HG03039 (cell line): ENCODE measurements around the gene KCND3.

Source experiments
- ATAC-seq: cut with Tn5 transposase; IDR thresholded peaks from one replicate; pipeline ENCODE4 v1.9.1; 2021; ENCODE audit warnings: mild to moderate bottlenecking, moderate library complexity; ENCODE audit not compliant: unreplicated experiment

Gene KCND3

DNA sequence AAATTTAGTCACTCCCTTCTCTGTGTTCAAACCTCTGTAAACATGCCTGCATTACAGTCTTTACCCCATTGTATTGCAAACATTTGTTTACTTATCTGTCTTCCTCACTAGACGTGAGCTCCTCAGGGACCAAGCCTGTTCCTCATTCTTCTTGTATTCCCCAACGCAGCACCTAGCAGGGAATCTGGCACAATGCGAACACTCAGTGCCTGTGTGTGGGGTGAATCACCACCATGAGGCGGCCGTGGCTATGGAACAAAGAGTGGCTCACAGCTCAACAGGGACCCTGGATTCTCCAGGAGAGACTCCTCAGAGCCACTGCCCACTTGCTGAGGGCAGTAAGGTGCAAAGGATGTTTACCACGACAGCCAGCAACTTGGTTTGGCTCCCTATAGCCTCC lies 137.9 kb downstream of the KCND3 start:
- no peak for ATAC-seq

DNA sequence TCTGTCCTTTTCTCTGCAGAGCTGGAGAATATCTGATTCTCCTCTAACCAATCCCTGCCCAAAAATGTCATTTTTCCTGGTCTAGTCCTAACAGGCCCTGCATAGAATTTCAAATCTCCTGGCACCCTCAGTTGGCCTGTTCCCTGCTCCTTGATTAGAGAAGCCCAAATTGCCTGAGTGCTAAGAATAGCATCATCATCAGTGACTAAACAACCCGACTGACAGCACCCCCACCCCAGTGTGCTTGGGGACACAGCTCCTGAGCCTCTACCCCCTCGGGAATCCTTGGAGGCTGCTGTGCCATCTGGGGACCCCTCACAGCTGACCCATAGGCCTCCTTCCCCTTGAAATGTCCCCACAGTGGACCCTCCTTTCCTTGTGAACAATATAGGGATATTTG lies 139.4 kb downstream of the KCND3 start:
- ATAC-seq = no peak

DNA sequence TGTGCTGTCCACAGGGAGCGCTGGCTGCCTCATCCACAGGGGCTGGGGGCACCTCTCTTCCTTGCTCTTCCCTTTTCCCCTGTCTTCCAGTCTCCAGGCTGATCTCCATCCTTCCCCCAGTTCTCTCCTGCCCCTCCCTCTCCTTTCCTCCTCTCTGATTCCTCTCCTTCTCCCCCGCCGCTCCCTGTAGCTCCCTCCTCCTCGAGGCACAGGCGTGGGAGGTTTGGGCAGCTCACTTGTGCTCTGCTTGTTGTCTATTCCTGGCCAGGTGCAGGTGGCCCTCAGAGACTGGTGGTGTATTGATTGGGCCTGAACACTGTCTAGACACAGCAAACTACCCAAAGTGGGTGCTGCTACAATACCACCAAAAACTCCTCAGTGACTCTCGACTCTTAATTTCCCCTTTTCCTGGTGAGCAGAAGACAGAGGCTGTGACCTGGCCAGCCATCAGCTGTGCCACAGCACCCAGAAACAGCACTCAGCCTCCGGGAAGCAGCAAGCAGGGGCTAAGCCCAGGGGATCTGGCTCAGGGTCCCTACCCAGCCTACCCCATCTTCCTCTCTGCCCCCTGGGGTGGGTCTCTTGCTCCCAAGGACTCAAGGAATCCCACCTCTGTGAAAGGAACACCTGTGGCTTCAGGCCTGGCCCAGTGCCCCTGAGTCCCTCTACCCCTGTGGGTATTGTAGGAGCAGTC lies 140.5 kb downstream of the KCND3 start:
- ATAC-seq = no peak

DNA sequence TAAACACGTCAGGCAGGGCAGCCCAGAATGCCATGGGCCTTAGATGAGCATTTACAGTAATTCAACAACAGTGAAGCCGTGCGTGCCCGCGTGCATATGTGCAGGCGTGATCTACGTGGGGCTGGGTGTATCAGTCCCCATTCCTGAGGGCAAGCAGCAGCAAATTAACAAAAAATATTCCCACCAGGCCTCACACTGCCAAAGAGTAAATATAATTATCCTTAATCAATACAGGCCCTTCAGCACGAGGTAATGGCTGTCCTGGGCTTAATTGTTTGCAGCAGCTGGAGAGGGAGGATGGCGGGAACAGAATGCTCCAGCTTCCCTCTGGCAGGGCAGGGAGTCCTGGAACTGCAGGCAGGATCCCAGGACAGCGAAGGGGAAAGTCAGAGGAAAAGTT lies 142.0 kb downstream of the KCND3 start:
- ATAC-seq = no peak

DNA sequence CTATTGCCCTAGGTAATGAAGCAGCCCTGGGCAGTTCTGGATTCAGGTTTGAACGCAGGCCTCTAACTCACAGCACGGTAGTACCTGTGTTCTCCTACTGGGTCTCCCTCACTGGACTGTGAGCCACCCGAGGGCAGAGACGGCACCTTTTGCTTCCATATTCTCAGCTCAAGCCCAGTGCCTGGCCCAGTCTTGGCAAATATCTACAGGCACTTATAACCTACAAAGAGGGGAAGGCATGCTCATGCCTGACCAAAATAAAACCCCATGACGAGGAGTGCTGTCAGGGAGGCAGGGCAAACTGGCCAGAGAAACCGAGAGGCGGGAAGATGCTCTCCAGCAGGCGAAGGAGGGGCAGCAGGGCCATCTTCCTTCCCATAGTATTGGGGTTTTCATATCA lies 142.6 kb downstream of the KCND3 start:
- no peak for ATAC-seq

DNA sequence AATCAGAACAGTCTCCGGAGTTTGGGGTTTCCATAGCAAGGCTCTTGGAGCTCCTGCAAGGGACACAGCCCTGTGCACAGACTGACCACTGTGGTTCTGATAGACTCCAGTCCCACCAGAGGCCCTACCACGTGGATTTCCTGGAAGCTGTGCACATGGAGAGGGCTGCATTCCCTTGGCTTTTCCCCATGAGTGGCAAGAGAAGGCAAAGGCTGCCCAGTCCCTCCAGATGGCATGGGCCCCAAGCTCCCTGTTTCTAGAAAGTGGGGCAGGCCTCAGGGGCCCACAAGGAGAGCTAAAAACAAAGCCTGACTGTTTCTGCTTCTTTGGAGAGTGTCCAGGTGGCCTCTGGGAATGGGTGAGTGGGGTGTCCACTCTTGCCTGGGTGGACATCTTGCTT lies 146.3 kb downstream of the KCND3 start:
- no peak for ATAC-seq

DNA sequence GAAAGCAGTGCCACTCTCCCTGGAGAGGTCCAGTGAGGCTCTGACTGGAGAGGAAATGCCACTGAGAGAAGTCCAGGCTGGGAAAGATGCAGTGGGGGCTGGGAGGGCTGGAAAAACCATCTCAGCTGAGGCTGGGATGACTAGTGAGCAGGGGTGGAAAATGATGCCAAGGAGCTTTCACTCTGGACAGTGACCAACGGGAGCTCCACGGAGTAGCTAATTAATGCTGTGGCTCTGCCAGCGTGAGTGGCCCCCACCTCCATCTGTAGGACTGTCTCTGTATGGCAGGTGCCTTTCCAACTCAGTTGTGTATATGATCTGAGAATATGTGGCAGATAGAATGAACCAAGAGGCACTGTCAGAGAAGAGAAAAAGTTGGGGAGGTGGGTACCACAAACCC lies 147.1 kb downstream of the KCND3 start:
- no peak for ATAC-seq

DNA sequence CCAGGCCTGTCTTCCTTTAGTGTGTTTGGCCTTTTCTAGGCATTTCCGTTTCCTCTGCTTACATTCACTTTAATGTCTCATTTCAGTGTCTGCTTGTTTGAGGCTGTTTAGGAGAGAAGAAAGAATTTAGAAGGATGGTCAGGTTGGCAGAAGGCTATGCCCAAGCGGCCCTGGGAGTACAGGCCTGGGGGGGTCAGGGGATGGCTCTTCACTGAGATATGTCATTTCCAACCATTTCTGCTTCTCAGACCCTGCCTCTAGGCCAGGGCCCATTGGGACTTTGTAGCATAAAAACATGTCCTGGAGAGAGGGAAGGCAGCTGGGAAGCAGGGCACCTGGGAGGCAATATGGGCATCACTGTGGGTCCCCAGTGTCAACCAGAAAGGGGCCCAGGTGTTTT lies 147.7 kb downstream of the KCND3 start:
- no peak for ATAC-seq

DNA sequence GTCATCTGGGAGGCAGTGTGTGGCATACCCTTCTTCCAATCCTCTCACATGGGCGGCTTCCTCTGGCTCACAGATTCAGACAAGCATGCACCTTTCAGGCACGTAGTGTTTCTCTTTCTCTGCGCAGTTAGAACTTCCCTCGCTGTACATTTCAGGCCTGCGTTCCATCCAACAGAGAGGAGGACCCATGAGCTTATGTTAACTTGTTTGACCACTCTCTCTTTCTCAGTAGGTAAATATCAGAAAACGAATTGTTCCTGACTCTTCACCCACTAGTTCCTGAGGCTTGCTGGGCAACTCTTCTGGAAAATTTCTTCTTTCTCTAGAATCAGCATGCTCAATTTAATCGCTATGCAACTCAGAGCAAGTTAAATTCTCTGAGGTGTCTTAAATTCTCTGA lies 148.3 kb downstream of the KCND3 start:
- ATAC-seq = no peak

DNA sequence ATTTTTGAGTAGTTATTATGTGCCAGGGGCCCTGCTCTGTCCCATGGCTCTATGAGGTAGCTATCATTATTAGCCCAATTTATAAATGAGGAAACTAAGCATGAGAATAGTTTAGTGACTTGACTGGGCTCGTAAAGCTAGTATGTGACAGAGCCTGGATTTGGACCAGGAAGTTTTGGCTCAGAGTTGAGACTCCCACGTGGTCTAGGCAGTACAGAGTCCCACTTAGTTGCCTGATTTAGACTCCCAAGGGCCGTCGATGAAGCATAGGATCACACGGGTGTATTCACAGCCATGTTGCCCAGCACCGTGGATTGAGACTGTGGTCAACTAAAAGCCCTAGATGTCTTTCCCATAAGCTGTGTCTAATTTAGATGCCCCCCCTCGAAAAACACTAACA lies 152.1 kb downstream of the KCND3 start:
- no peak for ATAC-seq

DNA sequence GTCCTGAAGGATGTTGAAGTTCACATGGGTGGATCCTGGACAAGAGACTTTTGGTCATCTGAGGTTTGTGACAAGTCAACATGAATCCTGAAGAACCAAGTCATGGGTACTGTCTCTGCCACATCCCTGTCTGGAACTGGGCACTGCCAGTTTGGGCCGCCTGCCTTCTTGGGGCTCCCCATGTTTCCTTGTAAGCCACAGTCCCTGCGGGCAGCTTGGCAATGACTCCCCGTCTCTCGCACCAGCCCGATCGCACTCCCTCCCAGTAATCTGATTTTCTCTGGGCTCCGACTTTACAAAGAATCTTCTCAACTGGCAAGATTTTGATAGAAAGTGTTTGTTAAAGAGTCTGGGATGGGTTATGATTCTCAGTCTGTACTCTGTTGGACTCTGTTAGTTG lies 153.4 kb downstream of the KCND3 start:
- ATAC-seq = no peak

DNA sequence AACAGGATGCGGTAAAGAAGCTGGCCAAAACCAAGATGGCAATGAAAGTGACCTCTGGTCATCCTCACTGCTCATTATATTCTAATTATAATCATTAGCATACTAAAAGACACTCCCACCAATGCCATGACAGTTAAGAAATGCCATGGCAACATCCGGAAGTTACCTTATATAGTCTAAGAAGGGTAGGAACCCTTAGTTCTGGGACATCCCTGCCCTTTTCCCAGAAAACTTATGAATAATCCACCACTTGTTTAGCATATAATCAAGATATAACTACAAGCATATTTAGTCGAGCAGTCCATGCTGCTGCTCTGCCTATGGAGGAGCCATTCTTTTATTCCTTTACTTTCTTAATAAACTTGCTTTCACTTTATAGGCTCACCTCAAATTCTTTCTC lies 154.0 kb downstream of the KCND3 start:
- no peak for ATAC-seq

DNA sequence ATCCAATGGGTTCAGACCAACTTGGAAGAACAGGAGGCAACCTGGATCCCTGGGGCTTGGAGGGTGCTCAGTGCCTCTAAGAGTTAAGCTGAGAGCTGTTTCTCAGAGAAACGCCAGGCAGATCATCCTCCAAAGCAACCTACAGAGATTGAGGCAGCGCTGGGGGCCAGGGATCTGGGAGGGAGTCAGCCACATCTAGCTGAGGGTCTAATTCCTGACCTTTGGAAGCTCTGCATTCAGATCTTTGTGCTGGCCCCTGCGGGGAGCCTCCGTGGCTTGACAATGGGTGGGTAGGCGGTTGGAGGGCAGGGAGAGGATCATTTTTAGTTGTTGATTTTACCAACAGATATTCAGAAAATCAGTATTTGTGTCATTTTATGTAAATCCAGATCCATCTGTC lies 154.5 kb downstream of the KCND3 start:
- no peak for ATAC-seq

DNA sequence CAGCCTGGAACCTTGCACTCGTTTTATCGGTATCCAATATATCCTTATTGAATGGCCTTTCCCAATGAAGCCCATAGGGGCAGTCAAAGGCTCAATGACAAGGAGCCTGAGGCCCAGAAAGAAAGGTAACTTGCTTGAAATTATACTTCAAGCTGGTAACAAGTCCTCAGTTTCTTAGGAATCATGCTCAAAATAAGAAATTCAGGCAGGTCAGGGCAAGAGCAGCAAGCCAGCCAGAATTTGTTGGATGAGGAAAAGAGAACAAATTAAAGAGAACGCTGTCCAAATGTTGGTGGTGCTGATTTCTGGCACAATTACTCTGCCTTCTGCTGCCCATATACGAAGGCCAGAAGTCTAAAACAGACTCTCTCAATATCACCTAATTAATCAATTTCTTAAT lies 156.1 kb downstream of the KCND3 start:
- ATAC-seq = no peak

DNA sequence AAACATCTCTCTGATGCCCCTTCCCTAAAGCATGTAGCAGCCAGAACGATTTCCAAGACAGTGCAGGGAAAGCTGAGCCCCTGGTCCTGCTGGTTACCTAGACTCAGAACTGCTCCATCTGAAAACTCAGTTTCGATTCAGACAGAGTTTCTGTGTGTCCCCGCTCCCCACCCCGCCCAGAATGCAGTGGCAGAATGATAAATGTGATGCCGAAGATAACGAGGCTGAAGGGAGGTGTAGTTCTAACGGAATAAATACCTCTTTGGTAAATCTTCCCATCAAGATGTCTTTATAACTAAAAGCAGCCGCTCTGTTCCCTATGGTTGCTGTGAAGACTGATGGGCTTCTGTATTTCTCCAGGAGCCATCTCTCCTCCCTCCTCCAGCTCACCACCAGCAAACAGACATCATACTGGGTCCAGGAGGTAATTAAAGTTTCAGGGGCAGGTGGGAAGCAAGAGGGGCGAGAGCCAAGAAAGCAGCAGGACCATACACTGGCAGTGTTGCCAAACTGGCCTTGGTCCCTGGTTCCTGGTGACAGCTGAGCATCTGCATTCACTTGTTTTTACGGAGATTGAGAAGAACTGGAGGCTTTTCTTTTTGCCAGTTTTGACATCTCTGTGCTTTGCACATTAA lies 156.8 kb downstream of the KCND3 start:
- ATAC-seq = no peak

DNA sequence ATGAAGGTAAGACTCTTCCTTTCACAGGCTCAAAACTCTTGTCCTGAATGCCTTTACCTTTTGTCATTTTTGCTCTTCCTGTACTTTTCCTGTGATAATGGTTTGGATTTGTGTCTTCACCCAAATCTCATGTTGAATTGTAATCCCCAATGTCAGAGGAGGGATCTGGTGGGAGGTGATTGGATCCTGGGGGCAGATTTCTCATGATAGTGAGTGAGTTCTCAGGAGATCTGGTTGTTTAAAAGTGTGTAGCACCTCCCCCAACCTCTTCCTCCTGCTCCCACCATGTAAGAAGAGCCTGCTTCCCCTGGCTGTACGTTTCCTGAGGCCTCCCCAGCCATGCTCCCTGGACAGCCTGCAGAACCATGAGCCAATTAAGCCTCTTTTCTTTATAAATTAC lies 158.3 kb downstream of the KCND3 start:
- ATAC-seq = no peak

DNA sequence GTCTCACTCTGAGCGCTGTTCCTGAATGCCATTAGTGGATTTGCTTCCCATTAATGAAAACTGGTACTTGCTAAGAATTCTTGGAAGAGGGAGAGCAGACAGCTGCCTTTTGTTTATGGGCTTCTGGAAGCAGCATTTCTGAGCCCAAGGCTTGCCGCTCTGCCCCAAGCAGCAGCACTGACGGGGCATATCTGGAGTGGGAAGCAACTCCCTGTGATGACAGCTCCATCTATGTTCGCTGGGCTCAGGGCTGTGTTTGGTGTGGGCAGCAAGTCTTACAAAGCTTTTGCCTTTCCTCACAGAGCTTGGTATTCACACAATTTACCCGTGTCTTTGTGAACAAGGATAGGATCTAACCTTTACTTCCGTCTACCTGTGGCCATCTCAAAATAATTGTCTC lies 161.5 kb downstream of the KCND3 start:
- ATAC-seq = no peak

DNA sequence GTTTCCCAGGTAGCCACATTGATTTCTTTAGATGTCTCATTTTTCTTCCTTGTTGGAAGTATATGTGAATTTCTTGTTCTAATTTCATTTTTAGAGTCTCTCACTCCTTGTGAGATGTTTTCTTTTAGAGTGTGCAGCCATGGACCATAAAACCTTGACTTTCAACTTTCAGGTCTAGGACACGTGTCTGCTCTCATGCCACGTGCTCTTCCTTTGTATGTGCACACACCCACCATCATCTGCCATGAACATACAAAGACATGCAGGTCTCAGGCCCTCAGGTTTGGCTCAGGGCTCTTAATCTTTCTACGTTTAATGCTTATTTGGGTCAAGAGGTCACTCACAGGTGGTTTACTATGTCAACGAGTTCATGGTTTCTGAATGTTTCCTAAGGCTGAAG lies 163.2 kb downstream of the KCND3 start:
- no peak for ATAC-seq

DNA sequence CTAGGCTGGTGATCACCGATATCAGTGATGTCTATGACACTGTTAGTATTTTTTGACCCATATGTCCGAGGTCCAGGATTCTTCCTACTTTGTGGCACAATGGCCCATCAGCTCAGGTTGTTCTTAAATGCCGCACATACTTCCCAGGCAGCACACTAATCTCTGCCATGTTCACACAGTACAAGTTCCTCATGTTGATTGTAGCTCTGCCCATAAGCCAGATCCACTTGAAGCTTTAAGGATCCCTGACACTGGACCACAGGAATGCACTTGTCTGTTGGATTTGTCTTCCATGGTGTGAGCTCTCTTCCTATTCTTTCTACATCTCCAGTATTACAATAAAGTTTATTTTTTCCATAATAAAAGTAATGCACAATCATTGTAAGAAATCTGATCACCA lies 164.3 kb downstream of the KCND3 start:
- ATAC-seq = no peak

DNA sequence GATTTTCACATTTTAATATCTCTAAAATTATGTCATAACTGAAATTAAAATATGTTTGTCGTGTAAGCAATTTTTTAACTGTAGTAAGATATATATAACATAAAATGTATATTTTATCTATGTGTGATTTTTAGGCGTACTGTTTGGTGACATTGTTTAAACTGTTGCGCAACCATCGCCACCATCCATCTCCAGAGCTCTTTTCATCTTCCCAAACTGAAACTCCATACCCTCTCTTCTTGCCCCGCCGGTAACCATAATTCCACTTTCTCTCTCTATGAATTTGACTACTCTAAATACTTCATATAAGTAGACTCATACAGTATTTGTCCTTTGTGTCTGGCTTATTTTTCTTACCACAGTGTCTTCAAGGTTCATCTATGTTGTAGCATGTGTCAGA lies 167.3 kb downstream of the KCND3 start:
- ATAC-seq = no peak

DNA sequence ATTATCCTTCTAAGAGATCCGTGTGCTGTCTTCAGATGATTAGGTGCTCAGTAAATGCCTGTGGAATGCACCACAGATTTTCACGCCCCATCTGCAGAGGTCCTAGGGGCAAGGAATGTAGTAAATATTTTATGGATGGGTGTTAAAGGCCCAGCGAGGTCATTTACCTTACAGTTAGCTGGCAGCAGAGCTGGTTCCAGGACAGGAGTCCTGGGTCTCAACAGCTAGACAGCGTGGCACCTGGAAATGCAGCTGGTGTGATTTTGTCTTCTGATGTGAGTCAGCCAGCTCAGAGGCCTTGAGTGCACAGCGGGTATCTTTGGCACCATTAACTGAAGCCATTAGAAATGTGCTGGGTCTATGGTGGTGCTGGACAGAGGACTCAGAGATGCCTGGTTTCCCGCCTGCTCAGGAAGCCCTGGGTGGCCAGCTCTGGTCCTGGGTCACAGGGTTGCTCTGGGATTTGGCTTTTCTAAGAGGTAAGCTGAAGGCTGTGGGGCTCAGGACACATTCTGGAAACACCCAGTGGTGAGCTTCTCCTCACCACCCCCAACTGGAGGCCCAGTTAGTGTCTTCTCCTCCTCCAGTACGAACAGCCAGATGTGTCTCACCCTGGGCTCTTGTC lies 168.2 kb downstream of the KCND3 start:
- no peak for ATAC-seq

DNA sequence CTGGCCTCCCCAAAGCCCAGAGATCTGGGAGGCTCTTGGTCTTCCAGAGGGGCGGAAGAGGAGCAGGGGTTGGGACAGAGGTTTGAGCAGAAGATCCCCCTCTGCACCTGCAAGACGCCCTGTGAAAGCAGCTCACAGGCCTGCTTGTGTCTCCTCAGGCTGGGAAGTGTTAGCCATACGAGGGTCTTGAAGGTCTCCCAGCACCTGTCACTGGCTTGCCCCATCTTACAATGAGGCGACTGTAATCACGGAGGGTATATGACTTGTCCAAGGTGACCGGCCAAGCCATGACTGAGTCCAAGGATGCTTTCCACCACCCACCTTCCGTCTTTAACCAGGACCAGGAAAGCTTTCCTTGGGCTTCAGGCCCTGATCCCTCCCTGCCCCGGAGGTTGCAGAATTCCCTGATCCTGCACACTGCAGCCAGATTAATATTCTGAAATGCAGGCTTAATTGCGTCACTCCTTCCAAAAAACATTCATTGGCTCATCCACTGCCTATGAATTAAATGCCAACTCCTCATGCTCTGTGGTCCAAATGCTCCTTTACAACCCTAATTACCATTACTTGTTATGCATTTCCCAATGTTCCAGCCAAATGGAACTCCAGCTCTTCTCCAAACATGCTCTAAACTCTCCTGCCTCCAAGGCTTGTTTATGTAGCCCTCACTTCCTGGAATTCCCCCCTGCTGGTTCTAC lies 169.8 kb downstream of the KCND3 start:
- ATAC-seq = no peak
